Astrocyte of the cerebellum (primary cell): ENCODE data around the gene ANKS4B.
"Not testable (repeated sequence)": the region's sequence is repeated elsewhere in the genome, so short reads cannot be mapped to it uniquely, and the experiment has no call there.

Source experiments
- DNase-seq: peaks from one replicate; pipeline ENCODE4 v3.0.0-alpha.2; 2011; ENCODE audit warnings: low read depth
- H3K4me3 ChIP-seq: 2 replicates; pipeline ENCODE4 v1.5.1; 2011; ENCODE audit warnings: mild to moderate bottlenecking, low read depth, low read length, moderate library complexity
- CTCF ChIP-seq: IDR thresholded peaks from 2 replicates; pipeline ENCODE4 v1.5.1; 2012; ENCODE audit warnings: low read length, low read depth, moderate library complexity, mild to moderate bottlenecking; ENCODE audit errors: missing control alignments
- in situ Hi-C: cut with HindIII; loops from 2 replicates; pipeline ENCODE4 v1.10.0; 2017; ENCODE audit warnings: low sequenced_read_pairs

Gene ANKS4B

GRCh38 chr16:21190013-21190412, 43.5 kb upstream of the ANKS4B start:
- in situ Hi-C loops = no loop called here
- DNase-seq = no peak
- H3K4me3 ChIP-seq = no peak overlapping the region
- TF ChIP-seq CTCF = no peak

GRCh38 chr16:21190599-21190998, 42.9 kb upstream of the ANKS4B start:
- DNase-seq = no peak
- in situ Hi-C loops = no loop called here
- no peak overlapping the region for H3K4me3 ChIP-seq
- TF ChIP-seq CTCF = no peak

GRCh38 chr16:21192991-21193390, 40.5 kb upstream of the ANKS4B start:
- TF ChIP-seq CTCF = no peak

GRCh38 chr16:21194771-21195301, 38.7 kb upstream of the ANKS4B start:
- H3K4me3 ChIP-seq = no peak overlapping the region
- in situ Hi-C loops = no loop called here
- TF ChIP-seq CTCF = no peak
- DNase-seq = no peak

More at GRCh38 chr16:21192991-21193390, 40.5 kb upstream of the ANKS4B start:
- DNase-seq = no peak
- H3K4me3 ChIP-seq = no peak overlapping the region
- in situ Hi-C loops = no loop called here

- H3K4me3 ChIP-seq, DNase-seq, in situ Hi-C loops: not testable (repeated sequence)
These were observed 38.2 kb upstream of the ANKS4B start for GRCh38 chr16:21195330-21195729.

GRCh38 chr16:21197112-21197511, 36.4 kb upstream of the ANKS4B start:
- in situ Hi-C loops = no loop called here
- no peak for TF ChIP-seq CTCF
- DNase-seq = no peak
- no peak overlapping the region for H3K4me3 ChIP-seq

- DNase-seq = no peak
- no peak overlapping the region for H3K4me3 ChIP-seq
- TF ChIP-seq CTCF = no peak
- in situ Hi-C loops = no loop called here
These were observed 35.9 kb upstream of the ANKS4B start for GRCh38 chr16:21197621-21198020.
